HepG2 (cell line): ENCODE measurements around the gene NWD2. TPM values are rescaled to one million over a fixed set of nuclear protein-coding genes. Genes with fewer than 3 reads are reported as not detected.
A peak's percentile ranks its signal among the peaks of the same experiment; 100 is the strongest.

Experiments
- ARID2 ChIP-seq: sonication (generic); formaldehyde crosslinking; IDR thresholded peaks from 2 replicates; pipeline ENCODE4 v1.8.1; 2022; ENCODE audit warnings: mild to moderate bottlenecking, missing genetic modification reagents, borderline replicate concordance
- ARID3A ChIP-seq: IDR thresholded peaks from 2 replicates; pipeline ENCODE4 v1.6.1; 2012; ENCODE audit warnings: low read depth, low read length, improper control_type of control experiment
- CEBPG ChIP-seq: IDR thresholded peaks from 2 replicates; pipeline ENCODE4 v1.6.1; 2016
- CTCF ChIP-seq: sonication (generic); formaldehyde crosslinking; IDR thresholded peaks from 2 replicates; pipeline ENCODE4 v1.5.0; 2020; ENCODE audit warnings: mild to moderate bottlenecking, missing genetic modification reagents, moderate library complexity
- EED ChIP-seq: sonication (generic); formaldehyde crosslinking; IDR thresholded peaks from 2 replicates; pipeline ENCODE4 v1.5.0; 2020; ENCODE audit warnings: mild to moderate bottlenecking, missing genetic modification reagents
- FOXA1 ChIP-seq, 2 experiments: fragments of 450-650 bp in 1 of 2; sonication (generic) in 1 of 2; formaldehyde crosslinking in 1 of 2; IDR thresholded peaks; 2 replicates each; pipeline versions ENCODE4 v1.4.0 to v1.6.1; 2016 to 2020; ENCODE audit warnings: missing genetic modification reagents in 1 of 2
- FOXJ3 ChIP-seq: sonication (generic); formaldehyde crosslinking; IDR thresholded peaks from 2 replicates; pipeline ENCODE4 v1.4.0; 2020; ENCODE audit warnings: missing genetic modification reagents, mild to moderate bottlenecking, borderline replicate concordance
- MED1 ChIP-seq: sonication (generic); formaldehyde crosslinking; IDR thresholded peaks from 2 replicates; pipeline ENCODE4 v1.4.0; 2020; ENCODE audit warnings: missing genetic modification reagents
- NCOR1 ChIP-seq: fragments of 200-600 bp; sonication (generic); IDR thresholded peaks from 2 replicates; pipeline ENCODE4 v1.7.0; 2017; ENCODE audit warnings: antibody characterized with exemption, low read length, borderline replicate concordance
- NR0B2 ChIP-seq: sonication (generic); formaldehyde crosslinking; IDR thresholded peaks from 2 replicates; pipeline ENCODE4 v1.4.0; 2020; ENCODE audit warnings: mild to moderate bottlenecking, missing genetic modification reagents
- NRL ChIP-seq: sonication (generic); formaldehyde crosslinking; IDR thresholded peaks from 2 replicates; pipeline ENCODE4 v1.5.0; 2020; ENCODE audit warnings: missing genetic modification reagents, mild to moderate bottlenecking, moderate library complexity, borderline replicate concordance
- PBX3 ChIP-seq: sonication (generic); formaldehyde crosslinking; IDR thresholded peaks from 2 replicates; pipeline ENCODE4 v1.8.1; 2023; ENCODE audit warnings: missing genetic modification reagents, inconsistent platforms, borderline replicate concordance
- SIX1 ChIP-seq: sonication (generic); formaldehyde crosslinking; IDR thresholded peaks from 2 replicates; pipeline ENCODE4 v1.4.0; 2020; ENCODE audit warnings: missing genetic modification reagents, borderline replicate concordance
- SOX13 ChIP-seq, 3 experiments: fragments of 450-650 bp in 1 of 3; sonication (generic) in 1 of 3; formaldehyde crosslinking in 1 of 3; IDR thresholded peaks in 2 of 3; conservative IDR thresholded peaks in 1 of 3; 2 replicates each; pipeline versions ENCODE4 v1.5.0 to v1.6.1; 2016 to 2020; ENCODE audit warnings: antibody characterized with exemption in 1 of 3, mild to moderate bottlenecking in 1 of 3, missing compliant biosample characterization in 1 of 3, missing genetic modification reagents in 1 of 3, moderate library complexity in 1 of 3
- TFE3 ChIP-seq: IDR thresholded peaks from 2 replicates; pipeline ENCODE4 v1.6.1; 2016
- ZBTB20 ChIP-seq: sonication (generic); formaldehyde crosslinking; IDR thresholded peaks from 2 replicates; pipeline ENCODE4 v1.8.1; 2023; ENCODE audit warnings: missing genetic modification reagents, low read depth, mild to moderate bottlenecking, borderline replicate concordance
- ZNF180 ChIP-seq: sonication (generic); formaldehyde crosslinking; IDR thresholded peaks from 2 replicates; pipeline ENCODE4 v1.4.0; 2020; ENCODE audit warnings: low read depth, missing genetic modification reagents, borderline replicate concordance
- ZNF24 ChIP-seq: fragments of 450-650 bp; IDR thresholded peaks from 2 replicates; pipeline ENCODE4 v1.6.1; 2017; ENCODE audit warnings: antibody characterized with exemption, mild to moderate bottlenecking
- ZNF275 ChIP-seq: sonication (generic); formaldehyde crosslinking; IDR thresholded peaks from 2 replicates; pipeline ENCODE4 v1.8.0; 2022; ENCODE audit warnings: missing genetic modification reagents, mild to moderate bottlenecking, inconsistent platforms, borderline replicate concordance
- ZSCAN30 ChIP-seq: sonication (generic); formaldehyde crosslinking; IDR thresholded peaks from 2 replicates; pipeline ENCODE4 v1.5.0; 2020; ENCODE audit warnings: mild to moderate bottlenecking, missing genetic modification reagents
- polyA plus RNA-seq, 8 experiments: library from polyadenylated mRNA; depleted of rRNA in 3 of 8; stranded (reverse) in 7 of 8; unstranded in 1 of 8; fragments of >200 nt; fragmentation: Illumina TruSeq in 4 of 8; extraction: Trizol in 4 of 8; gene quantifications; 2 replicates each; pipeline versions ENCODE4 v1.2.1 to v1.2.3, GENCODE V29; 2011 to 2016; ENCODE audit warnings: low read depth in 4 of 8, missing spikeins in 1 of 8, mixed read lengths in 1 of 8; ENCODE audit not compliant: insufficient read depth in 1 of 8
- total RNA-seq, 5 experiments: library from RNA; depleted of rRNA; stranded (reverse); fragments of >200 nt; fragmentation: Illumina TruSeq; extraction: Trizol; gene quantifications; 2 replicates each; pipeline ENCODE4 v1.2.3, GENCODE V29; 2016; ENCODE audit warnings: low read depth in 1 of 5

NWD2 gene
- total and polyA plus RNA-seq, 2 of the 13 experiments (the other 11 are each of a cell fraction or from before 2014, with no cell fraction given), result not detected

- TF ChIP-seq SIX1 (CRISPR knock-in tag) (peak; percentile 75; the same call in 1 of the 2 replicates), CEBPG (CRISPR knock-in tag) (peak; percentile 17; the same call in 1 of the 2 replicates), ZNF24 (no peak), CTCF (no peak), SOX13 (IDR thresholded peaks at IDR 0.05) (no peak), SOX13 (CRISPR knock-in tag; conservative IDR thresholded peaks at IDR 0.05 in 1 of 2, IDR thresholded peaks at IDR 0.05 in 1 of 2) (peak in 1 of 2 experiments; percentile 78; a peak in 2 of 4 replicates), ARID2 (CRISPR knock-in tag) (no peak), EED (no peak), ARID3A (peak; percentile 50; the same call in 1 of the 2 replicates), ZSCAN30 (no peak), FOXJ3 (CRISPR knock-in tag) (peak; percentile 85; the same call in 1 of the 2 replicates), FOXA1 (IDR thresholded peaks at IDR 0.05) (no peak), FOXA1 (CRISPR knock-in tag; IDR thresholded peaks at IDR 0.05) (peak; percentile 66), ZNF275 (CRISPR knock-in tag) (no peak), NR0B2 (CRISPR knock-in tag) (no peak), TFE3 (CRISPR knock-in tag) (peak; percentile 58; the same call in 1 of the 2 replicates), MED1 (peak; percentile 55; the same call in 1 of the 2 replicates), PBX3 (no peak), NCOR1 (peak; percentile 47; the same call in 1 of the 2 replicates), NRL (CRISPR knock-in tag) (no peak), ZBTB20 (CRISPR knock-in tag) (peak; percentile 91; the same call in 1 of the 2 replicates), ZNF180 (CRISPR knock-in tag) (no peak)
These were observed 186.8 kb downstream of the NWD2 start (continued) for GRCh38 chr4:37431417-37431743.
